GM19025 (cell line): ENCODE measurements around the gene CBARP.

ENCODE experiments used
- ATAC-seq: cut with Tn5 transposase; IDR thresholded peaks from one replicate; pipeline ENCODE4 v1.9.1; 2021; ENCODE audit warnings: mild to moderate bottlenecking, low read depth, moderate library complexity; ENCODE audit not compliant: unreplicated experiment

Gene CBARP

GRCh38 chr19:1241417-1242095, 3.8 kb upstream of the CBARP start, which contains the start of gene ATP5F1D:
ATP5F1D (plus strand) TSS chr19:1241751; CDS start chr19:1241851, 100 bp downstream.
- peak; percentile 48 for ATAC-seq

DNA sequence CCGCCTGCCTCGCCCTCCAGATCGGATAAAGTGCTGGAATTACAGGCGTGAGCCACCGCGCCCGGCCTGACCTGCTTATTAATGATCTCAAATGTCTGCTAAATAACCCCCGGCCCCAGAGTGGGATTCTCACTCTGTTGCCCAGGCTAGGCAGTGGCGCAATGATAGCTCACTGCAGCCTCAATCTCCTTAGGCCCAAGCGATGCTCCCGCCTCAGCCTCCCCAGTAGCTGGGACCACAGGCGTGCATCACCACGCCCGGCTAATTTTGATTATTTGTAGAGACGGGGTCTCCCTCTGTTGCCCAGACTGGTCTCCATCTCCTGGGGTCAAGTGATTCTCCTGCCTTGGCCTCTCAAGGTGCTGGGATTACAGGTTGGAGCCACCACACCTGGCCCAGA, 3.1 kb upstream of the CBARP start:
- no peak for ATAC-seq

DNA sequence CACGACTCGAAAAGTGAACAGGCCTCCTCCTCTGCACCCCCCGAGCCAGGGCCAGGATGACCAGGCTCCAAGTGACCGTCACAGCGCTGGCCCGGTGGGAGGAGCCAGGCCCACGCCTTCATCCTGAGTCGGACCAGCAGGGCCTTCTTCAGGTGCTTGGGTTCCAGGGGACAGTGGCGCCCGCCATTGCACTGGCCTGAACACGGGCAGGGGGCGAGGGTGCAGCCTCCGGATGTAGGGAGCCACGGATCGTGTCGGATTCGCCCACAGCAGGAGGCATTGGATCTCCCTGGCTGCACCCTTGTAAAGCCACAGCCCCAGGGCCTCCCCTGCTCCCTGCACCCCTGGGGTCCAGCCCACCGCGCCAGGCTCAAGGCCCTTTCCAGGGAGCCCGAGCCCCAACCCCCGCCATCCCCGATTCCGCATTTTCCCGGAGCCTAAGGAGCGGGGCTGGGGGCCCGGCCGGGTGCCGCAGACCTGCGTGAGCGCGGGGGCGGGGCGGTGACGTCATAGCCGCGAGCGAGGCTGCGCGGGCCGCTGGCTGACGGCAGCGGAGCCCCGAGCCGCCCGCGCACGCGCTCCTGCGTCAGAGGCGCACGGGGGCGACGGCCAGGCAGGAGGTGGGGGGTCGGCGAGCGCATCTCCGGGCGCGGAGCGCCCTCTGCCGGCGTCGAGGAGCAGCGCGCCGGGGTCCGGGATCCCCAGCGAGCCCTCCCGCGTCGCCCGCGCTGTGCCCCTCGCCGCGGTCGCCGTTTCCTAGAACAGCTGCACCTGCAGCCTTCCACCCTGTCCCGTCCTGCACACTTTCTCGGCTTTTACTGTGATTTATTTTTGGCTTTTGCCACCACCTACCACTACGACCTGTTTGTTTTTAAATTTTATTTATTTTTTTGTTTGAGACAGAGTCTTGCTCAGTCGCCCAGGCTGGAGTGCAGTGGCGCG, 2.3 kb upstream of the CBARP start:
- ATAC-seq = peak; percentile 35

GRCh38 chr19:1239420-1239795, 1.6 kb upstream of the CBARP start:
- no peak for ATAC-seq

- ATAC-seq = no peak
Observed at GRCh38 chr19:1238369-1239303, 831 bp upstream of the CBARP start.

DNA sequence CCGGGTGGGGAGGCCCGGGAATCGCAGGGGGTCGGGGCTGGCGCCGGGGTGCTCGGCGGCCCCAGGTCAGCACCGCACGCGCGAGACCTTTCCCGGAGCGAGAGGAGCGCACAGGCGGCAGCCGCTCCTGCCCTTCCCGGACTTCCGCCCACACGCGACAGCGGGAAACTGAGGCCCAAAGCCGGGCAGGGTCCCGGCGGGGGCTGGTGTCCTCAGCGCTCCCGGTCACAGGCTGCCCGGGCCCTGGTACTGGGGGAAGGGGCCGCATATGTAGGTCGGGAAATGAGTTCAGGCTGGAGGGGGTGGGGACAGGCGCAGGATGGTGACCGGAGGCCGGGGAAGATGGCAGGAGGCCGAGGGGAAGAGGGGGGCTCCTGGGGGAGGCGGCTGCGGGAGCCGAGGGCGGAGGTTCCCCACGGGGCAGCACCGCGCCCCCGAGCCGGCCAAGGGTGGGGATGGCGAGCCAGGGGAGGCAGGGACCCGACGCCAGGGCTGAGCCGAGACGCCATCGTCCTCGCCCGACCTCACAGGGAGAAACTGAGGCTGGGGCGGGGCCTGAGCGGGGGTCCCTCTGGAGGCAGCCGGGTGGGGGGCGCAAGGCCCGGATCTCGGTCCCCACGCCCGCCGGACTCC, 662 bp downstream of the CBARP start:
- no peak for ATAC-seq

DNA sequence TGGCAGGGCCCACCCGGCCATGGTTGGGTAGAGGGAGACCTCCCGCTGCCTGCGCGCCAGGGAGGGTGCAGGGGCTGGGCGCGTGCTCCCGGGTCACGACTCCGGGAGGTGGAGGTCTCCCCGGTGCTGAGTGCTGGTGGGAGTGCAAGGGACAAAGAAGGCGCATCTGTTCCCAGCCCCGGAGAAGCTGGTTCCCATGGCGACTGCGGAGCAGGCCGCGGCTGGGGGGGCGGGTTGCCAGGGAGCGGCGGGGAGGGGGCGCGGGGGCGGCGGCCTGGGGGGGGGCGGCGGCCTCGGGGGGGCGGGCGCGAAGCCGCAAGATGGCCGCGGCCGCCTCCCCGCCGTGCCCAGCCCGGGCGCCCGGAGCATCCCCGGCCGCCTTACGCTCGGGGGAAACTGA, 1.2 kb downstream of the CBARP start:
- ATAC-seq = no peak

GRCh38 chr19:1235625-1236538, 1.9 kb downstream of the CBARP start:
- ATAC-seq = no peak

GRCh38 chr19:1234955-1235380, 2.8 kb downstream of the CBARP start:
- no peak for ATAC-seq

DNA sequence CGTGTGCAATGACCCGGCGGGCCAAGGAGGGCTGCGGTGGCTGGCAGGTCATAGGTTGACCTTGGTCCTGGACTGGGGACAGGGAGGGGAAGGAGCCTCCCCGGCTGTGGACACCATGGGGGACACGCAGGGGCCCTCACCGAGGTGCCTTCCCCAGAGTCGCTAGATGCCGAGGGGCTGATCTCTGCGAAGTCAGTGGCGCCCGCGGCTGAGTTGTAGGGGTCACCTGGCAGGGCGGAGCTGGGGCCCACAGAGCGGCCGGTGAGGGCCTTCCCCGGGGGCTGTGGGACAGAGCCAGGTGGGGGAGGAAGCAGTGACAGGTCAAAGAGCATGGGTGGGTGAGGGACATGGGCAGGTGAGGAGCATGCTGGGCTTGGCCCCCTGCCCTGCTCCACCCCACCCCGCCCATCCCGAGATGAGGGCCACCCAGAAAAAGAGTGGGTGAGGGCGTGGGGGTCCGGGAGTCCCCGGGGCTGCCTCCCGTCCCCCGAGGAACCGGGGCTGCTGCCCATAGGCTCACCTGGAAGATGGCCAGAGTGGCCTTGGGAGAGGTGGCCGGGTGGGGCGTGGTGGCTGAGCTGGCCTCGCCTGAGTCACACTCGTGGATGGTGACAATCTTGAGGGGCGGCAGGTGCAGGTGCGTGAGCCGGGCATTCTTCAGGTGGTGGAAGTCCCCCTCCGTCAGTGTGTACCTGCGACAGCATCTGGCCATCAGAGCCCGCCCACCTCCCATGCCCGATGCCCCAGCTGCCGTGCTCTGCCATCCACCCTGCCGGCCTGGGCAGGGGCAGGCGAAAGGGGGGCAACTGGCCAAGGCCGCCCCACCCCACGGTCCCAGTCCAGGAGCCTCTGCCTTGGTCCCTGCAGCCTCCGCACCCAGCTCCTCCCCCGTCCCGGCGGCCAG, 3.5 kb downstream of the CBARP start:
- ATAC-seq = no peak

GRCh38 chr19:1233115-1233667, 4.6 kb downstream of the CBARP start:
- ATAC-seq = no peak

- ATAC-seq = no peak
Observed at GRCh38 chr19:1232652-1233072, 5.1 kb downstream of the CBARP start.

- no peak for ATAC-seq
Observed at GRCh38 chr19:1231729-1232637, 5.8 kb downstream of the CBARP start.

DNA sequence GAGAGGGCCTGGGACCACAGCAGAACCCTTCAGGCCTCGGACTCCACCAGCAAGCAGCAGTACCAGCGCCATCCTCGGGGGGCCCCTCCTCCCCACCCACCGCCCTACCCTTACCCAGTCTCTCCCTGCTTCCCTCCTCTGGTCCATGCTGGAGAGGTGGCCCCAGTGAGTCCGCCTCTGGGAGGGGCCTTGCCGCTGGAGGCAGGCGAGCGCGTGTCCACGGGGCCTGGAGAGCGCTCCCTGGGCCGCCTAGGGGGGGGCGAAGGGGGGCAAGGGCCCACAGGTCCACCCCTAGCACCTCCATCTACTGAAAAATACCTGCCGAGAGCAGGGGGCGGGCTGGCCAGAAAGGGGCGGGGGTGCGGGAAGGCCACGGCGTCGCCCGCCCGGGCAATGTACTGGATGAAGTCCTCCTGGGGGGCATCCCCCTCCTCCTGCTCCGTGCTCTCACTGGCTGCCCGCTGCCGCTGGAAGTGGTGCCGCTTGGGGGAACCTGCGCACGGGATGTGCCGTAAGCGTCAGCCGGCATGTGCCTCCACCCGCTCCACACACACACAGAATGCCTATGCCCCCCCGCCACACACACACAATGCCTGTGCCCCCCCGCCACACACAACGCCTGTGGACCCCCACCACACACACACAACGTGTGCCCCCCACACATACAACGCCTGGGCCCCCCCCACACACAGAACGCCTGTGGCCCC, 6.9 kb downstream of the CBARP start:
- ATAC-seq = no peak

DNA sequence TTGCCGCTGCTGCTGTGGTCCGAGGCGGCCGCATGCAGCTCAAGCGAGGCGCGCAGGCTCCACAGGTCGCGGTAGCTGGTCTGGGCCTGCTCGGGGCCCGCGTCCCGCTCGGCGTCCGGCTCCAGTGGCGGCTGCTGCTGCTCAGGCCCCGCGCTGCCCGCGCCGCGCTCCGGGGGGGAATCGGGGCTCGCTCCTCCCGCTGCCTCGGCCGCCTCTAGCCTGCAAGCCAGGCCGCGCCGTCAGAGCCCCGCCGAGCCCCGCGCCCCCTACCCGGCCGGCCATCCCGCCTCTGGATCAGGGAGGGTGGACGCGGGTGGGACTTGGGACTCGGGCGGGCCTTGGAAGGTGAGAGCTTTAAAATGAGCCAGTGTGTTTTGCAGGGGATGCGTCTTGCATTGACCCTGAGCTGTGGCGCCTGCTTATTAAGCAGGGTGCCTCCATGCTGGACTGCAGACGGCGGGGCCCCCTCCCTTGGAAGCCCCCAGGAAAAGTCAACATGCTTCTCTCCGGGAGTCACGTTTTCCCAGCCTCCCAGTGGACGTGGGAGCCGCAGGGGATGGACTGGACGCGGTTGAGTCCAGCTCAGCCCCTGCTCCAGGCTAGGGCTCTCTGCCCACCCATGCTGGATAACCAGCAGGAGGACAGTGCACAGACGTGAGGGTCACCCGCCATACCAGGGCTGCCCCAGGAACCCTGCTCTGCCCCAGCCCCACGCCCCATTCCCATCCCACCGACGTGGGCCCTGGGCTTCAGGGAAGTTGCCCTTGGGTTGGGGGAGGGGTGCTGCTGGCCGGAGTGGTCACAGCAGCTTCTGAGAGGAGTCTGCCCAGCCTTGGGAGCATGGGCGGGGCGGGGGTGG, 7.7 kb downstream of the CBARP start:
- ATAC-seq = no peak
